ENCODE data around the gene TTYH1. TPM values are rescaled to one million over a fixed set of nuclear protein-coding genes. Genes with fewer than 3 reads are reported as not detected.

The TTYH1 gene
- total RNA-seq, 1 donor from 2014 or later, result not detected

DNA sequence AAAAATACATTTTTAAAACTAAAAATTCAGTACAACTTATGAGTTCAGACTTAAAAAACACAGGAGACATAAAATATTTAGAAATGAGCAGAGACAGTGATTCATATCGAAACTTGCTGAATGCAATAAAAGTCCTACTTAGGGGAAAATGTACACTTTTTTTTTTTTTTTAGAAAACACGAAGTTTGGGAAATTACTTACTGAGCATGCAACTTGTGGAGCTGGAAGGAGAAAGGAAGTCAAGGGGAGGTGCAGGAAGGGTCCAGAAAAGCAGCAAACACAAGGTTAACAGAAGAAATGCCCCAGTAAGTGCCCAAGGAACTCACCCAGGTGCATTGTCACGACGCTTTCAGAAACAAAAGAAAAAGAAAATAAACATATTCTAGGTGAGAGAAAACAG lies 31.9 kb upstream of the TTYH1 start:
- FAIRE-seq (no peak), DNase-seq (ENCODE audit: low read depth) (no peak)
- TF ChIP-seq, protein P1, sequence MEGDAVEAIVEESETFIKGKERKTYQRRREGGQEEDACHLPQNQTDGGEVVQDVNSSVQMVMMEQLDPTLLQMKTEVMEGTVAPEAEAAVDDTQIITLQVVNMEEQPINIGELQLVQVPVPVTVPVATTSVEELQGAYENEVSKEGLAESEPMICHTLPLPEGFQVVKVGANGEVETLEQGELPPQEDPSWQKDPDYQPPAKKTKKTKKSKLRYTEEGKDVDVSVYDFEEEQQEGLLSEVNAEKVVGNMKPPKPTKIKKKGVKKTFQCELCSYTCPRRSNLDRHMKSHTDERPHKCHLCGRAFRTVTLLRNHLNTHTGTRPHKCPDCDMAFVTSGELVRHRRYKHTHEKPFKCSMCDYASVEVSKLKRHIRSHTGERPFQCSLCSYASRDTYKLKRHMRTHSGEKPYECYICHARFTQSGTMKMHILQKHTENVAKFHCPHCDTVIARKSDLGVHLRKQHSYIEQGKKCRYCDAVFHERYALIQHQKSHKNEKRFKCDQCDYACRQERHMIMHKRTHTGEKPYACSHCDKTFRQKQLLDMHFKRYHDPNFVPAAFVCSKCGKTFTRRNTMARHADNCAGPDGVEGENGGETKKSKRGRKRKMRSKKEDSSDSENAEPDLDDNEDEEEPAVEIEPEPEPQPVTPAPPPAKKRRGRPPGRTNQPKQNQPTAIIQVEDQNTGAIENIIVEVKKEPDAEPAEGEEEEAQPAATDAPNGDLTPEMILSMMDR (IDR thresholded peaks at IDR 0.05; ENCODE audit: insufficient read depth, low read length, severe bottlenecking), result no peak
- Histone ChIP-seq H3K27me3 (ENCODE audit: control insufficient read depth, insufficient read depth, low read length) (no peaks in the 10 kb centered on the region), H3K4me3 (ENCODE audit: low read depth, low read length) (no peak overlapping the region), H3K36me3 (ENCODE audit: control insufficient read depth, insufficient read depth, low read length) (no peaks in the 10 kb centered on the region)

DNA sequence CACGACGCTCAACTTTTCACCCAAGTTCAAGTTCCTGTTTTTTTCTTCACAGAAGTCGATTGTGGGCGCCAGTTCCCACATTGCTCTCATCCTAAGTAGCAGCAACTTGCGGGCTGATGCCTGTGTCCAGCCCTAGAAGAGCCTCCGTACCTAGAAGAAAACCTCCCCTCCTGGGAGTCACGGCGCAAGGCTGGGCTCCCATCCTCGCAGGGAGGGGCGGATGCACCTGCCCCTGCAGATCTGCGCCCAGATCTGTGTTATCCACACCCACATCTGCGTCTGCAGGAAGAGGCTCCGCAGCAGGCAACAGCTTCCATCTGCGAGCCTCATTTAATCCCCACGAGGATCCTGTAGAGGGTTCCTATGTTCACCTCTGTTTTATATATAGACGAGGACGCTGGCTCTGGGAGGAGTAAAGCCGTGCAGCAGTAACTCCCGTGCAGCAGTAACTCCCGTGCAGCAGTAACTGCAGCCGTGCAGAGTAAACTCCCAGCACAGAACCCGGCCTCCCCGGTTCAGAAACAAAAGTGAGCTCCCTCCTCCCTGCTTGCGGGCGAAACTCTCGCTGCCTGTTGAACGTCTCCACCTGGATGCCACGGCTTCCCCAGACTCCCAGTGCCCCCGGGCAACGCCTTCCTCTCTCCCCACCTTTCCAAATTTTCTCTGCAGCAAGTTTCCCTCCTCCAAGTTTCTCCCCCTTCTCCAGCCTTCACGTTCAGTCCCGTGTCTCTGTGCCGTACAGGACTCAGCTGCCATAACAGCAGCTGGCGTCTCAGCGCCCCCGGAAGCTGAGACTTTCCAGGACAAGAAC lies 27.1 kb upstream of the TTYH1 start:
- FAIRE-seq (no peak), DNase-seq (ENCODE audit: low read depth) (no peak)
- TF ChIP-seq, protein P1 (IDR thresholded peaks at IDR 0.05; ENCODE audit: insufficient read depth, low read length, severe bottlenecking), result no peak
- Histone ChIP-seq H3K27me3 (ENCODE audit: control insufficient read depth, insufficient read depth, low read length) (peaks cover 2% of the 10 kb centered on the region), H3K36me3 (ENCODE audit: control insufficient read depth, insufficient read depth, low read length) (no peaks in the 10 kb centered on the region), H3K4me3 (ENCODE audit: low read depth, low read length) (no peak overlapping the region)

DNA sequence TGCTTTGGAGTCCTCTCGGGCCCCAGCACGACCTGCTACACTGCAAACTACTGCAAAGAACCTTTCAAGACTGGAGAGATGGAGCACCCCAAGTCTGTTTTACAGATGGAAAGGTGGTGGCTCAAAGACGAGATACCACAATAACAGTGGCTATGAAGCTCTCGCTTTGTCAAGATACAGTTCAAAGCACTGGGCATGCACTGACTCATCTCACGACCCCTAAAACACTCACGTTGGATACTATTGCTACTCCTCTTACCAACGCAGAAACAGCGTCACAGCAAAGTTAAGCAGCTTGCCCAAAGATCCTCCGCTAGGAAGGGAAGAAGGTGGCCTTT lies 26.5 kb upstream of the TTYH1 start:
- H3K4me3 ChIP-seq (ENCODE audit: low read depth, low read length), result no peak overlapping the region
- TF ChIP-seq, protein P1 (IDR thresholded peaks at IDR 0.05; ENCODE audit: insufficient read depth, low read length, severe bottlenecking), result no peak
- no peak for FAIRE-seq
- no peaks in the 10 kb centered on the region for H3K36me3 ChIP-seq (ENCODE audit: control insufficient read depth, insufficient read depth, low read length)
- no peak for DNase-seq (ENCODE audit: low read depth)
- peaks cover 2% of the 10 kb centered on the region for H3K27me3 ChIP-seq (ENCODE audit: control insufficient read depth, insufficient read depth, low read length)

- H3K36me3 ChIP-seq (ENCODE audit: control insufficient read depth, insufficient read depth, low read length), result no peaks in the 10 kb centered on the region
- DNase-seq (ENCODE audit: low read depth) (no peak), FAIRE-seq (no peak)
- H3K4me3 ChIP-seq (ENCODE audit: low read depth, low read length), result no peak overlapping the region
- H3K27me3 ChIP-seq (ENCODE audit: control insufficient read depth, insufficient read depth, low read length), result peaks cover 2% of the 10 kb centered on the region
- TF ChIP-seq, protein P1 (IDR thresholded peaks at IDR 0.05; ENCODE audit: insufficient read depth, low read length, severe bottlenecking), result no peak
Measured at GRCh38 chr19:54389553-54389952, 25.7 kb upstream of the TTYH1 start.

GRCh38 chr19:54390942-54391577 lies 24.2 kb upstream of the TTYH1 start:
- TF ChIP-seq, protein P1 (IDR thresholded peaks at IDR 0.05; ENCODE audit: insufficient read depth, low read length, severe bottlenecking), result peak; percentile 74
- DNase-seq (ENCODE audit: low read depth) (peak; percentile 35), FAIRE-seq (no peak)
- Histone ChIP-seq H3K36me3 (ENCODE audit: control insufficient read depth, insufficient read depth, low read length) (no peaks in the 10 kb centered on the region), H3K4me3 (ENCODE audit: low read depth, low read length) (no peak overlapping the region), H3K27me3 (ENCODE audit: control insufficient read depth, insufficient read depth, low read length) (peaks cover 2% of the 10 kb centered on the region)
